HG03520 (cell line): ENCODE results near the gene TMCC2.

Experiments used
- ATAC-seq: cut with Tn5 transposase; IDR thresholded peaks from one replicate; pipeline ENCODE4 v1.9.1; 2021; ENCODE audit warnings: mild to moderate bottlenecking, moderate library complexity; ENCODE audit not compliant: unreplicated experiment

The TMCC2 gene

DNA sequence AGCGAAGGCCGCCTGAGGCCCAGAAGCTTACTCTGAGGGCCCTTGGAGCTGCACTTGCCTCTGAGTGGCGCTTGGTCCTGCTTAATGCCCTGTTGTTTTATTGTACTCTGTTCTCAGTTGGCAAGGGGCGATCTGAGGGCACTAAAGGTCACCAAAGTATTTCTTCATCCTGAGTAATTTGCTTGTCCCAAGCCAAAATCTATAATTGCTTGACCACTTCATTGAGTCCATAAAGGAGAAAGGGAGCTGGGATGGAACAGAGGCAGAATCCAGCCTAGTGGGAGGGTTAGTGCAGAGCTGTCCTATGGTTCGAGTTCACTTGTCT lies 94.2 kb downstream of the TMCC2 start:
- ATAC-seq: no peak
